Trophoblast cell (in vitro differentiated cells and primary cell): ENCODE results near the gene TRERF1.

Experiments used
- DNase-seq, 2 donors: peaks; one replicate each; pipeline ENCODE4 v3.0.0-alpha.2; 2016
- H2AFZ ChIP-seq: 2 replicates; pipeline ENCODE4 v1.6.1; 2013; ENCODE audit warnings: low read length, moderate library complexity, mild to moderate bottlenecking; ENCODE audit not compliant: insufficient read depth, poor library complexity
- H2AK5ac ChIP-seq: 2 replicates; pipeline ENCODE4 v1.6.1; 2013; ENCODE audit warnings: mild to moderate bottlenecking, low read length
- H2BK120ac ChIP-seq: 2 replicates; pipeline ENCODE4 v1.6.1; 2013; ENCODE audit warnings: low read length, mild to moderate bottlenecking, moderate library complexity; ENCODE audit not compliant: insufficient read depth, poor library complexity
- H2BK12ac ChIP-seq: 2 replicates; pipeline ENCODE4 v1.6.1; 2013; ENCODE audit warnings: mild to moderate bottlenecking, low read length, moderate library complexity
- H2BK5ac ChIP-seq: 2 replicates; pipeline ENCODE4 v1.6.1; 2013; ENCODE audit warnings: low read length, low read depth, moderate library complexity, mild to moderate bottlenecking; ENCODE audit not compliant: poor library complexity
- H3K14ac ChIP-seq: 2 replicates; pipeline ENCODE4 v1.6.1; 2013; ENCODE audit warnings: mild to moderate bottlenecking, low read length
- H3K18ac ChIP-seq: 2 replicates; pipeline ENCODE4 v1.6.1; 2013; ENCODE audit warnings: mild to moderate bottlenecking, low read length
- H3K23ac ChIP-seq: 2 replicates; pipeline ENCODE4 v1.6.1; 2013; ENCODE audit warnings: low read length
- H3K27ac ChIP-seq: 2 replicates; pipeline ENCODE4 v1.5.1; 2013; ENCODE audit warnings: low read depth, mild to moderate bottlenecking, inconsistent platforms, low read length, moderate library complexity
- H3K27me3 ChIP-seq: 2 replicates; pipeline ENCODE4 v1.6.1; 2013; ENCODE audit warnings: inconsistent platforms, mild to moderate bottlenecking, low read length, moderate library complexity; ENCODE audit not compliant: insufficient read depth
- H3K36me3 ChIP-seq, 2 experiments: 1 replicate in 1 of 2; 2 replicates in 1 of 2; pipeline ENCODE4 v1.6.1; 2013; ENCODE audit warnings: low read length in 2 of 2, mild to moderate bottlenecking in 2 of 2, moderate library complexity in 1 of 2; ENCODE audit not compliant: insufficient read depth in 2 of 2, control insufficient read depth in 1 of 2
- H3K4ac ChIP-seq: 2 replicates; pipeline ENCODE4 v1.6.1; 2013; ENCODE audit warnings: low read depth, mild to moderate bottlenecking, low read length, moderate library complexity
- H3K4me1 ChIP-seq, 2 experiments: 1 replicate in 1 of 2; 2 replicates in 1 of 2; pipeline ENCODE4 v1.6.1; 2013; ENCODE audit warnings: low read length in 2 of 2, mild to moderate bottlenecking in 2 of 2, moderate library complexity in 1 of 2; ENCODE audit not compliant: insufficient read depth in 2 of 2, control insufficient read depth in 1 of 2
- H3K4me2 ChIP-seq: 2 replicates; pipeline ENCODE4 v1.6.1; 2013; ENCODE audit warnings: inconsistent platforms, mild to moderate bottlenecking, low read length, moderate library complexity
- H3K4me3 ChIP-seq: 2 replicates; pipeline ENCODE4 v1.5.1; 2013; ENCODE audit warnings: mild to moderate bottlenecking, low read depth, low read length, inconsistent platforms
- H3K79me1 ChIP-seq: one replicate; pipeline ENCODE4 v1.6.1; 2013; ENCODE audit warnings: low read length
- H3K79me2 ChIP-seq: 2 replicates; pipeline ENCODE4 v1.6.1; 2013; ENCODE audit warnings: low read length, mild to moderate bottlenecking; ENCODE audit not compliant: control insufficient read depth, insufficient read depth, poor library complexity
- H3K9ac ChIP-seq: 2 replicates; pipeline ENCODE4 v1.6.1; 2013; ENCODE audit warnings: mild to moderate bottlenecking, low read length
- H3K9me3 ChIP-seq: 2 replicates; pipeline ENCODE4 v1.6.1; 2013; ENCODE audit warnings: low read depth, mild to moderate bottlenecking, control low read depth, inconsistent platforms, low read length; ENCODE audit not compliant: insufficient read depth
- H4K12ac ChIP-seq: 2 replicates; pipeline ENCODE4 v1.6.1; 2013; ENCODE audit warnings: low read depth, mild to moderate bottlenecking, low read length, moderate library complexity
- H4K8ac ChIP-seq: 2 replicates; pipeline ENCODE4 v1.6.1; 2013; ENCODE audit warnings: low read depth, mild to moderate bottlenecking, low read length, moderate library complexity
- H4K91ac ChIP-seq: one replicate; pipeline ENCODE4 v1.6.1; 2013; ENCODE audit warnings: low read depth, mild to moderate bottlenecking, low read length, moderate library complexity
- WGBS: extraction: QIAGEN DNeasy Blood & Tissue Kit; methylation state at CpG from one replicate; pipeline ENCODE4 v1.1.7; 2013; ENCODE audit warnings: missing lambda C conversion rate; ENCODE audit not compliant: insufficient read length, insufficient coverage; ENCODE audit errors: extremely low coverage; 5-methylcytosine and 5-hydroxymethylcytosine counted together

Gene TRERF1

DNA sequence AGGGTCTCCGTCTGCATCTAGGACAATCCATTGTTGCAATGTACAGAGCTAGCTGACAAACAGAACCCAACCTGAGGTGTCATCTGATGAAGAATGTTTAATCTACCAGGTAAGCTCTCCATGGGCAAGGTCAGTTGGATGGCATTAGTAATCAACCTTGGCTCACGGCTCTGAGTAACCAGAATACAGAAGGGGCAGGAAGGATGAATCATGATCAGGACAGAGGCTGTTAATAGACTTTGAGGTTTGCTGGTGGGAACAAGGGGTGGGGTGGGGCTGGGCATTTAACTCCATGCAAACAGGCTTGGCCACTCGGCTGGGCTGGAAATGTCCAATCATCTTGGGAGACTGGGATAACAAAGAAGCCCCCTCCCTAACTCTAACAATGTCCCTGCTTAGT lies 157.0 kb downstream of the TRERF1 start:
- Histone ChIP-seq H4K12ac (no peak overlapping the region), H3K18ac (no peak overlapping the region), H3K4me1 (peaks cover 9 to 11% of the 10 kb centered on the region in 2 experiments), H4K91ac (no peak overlapping the region), H3K36me3 (no peaks in the 10 kb centered on the region), H3K4me2 (no peak overlapping the region), H2AFZ (no peak overlapping the region), H4K8ac (no peak overlapping the region), H3K9ac (no peak overlapping the region), H3K79me1 (no peaks in the 10 kb centered on the region), H3K4me3 (no peak overlapping the region), H3K4ac (no peak overlapping the region), H2BK120ac (no peak overlapping the region), H2BK12ac (no peak overlapping the region), H3K27me3 (no peaks in the 10 kb centered on the region), H3K14ac (no peak overlapping the region), H3K9me3 (no peaks in the 10 kb centered on the region), H2BK5ac (no peak overlapping the region), H3K27ac (no peak overlapping the region), H3K23ac (no peak overlapping the region), H2AK5ac (no peak overlapping the region), H3K79me2 (no peaks in the 10 kb centered on the region)
- WGBS = no CpG with 5 or more reads among the region's 3 CpGs
- DNase-seq = no peak

DNA sequence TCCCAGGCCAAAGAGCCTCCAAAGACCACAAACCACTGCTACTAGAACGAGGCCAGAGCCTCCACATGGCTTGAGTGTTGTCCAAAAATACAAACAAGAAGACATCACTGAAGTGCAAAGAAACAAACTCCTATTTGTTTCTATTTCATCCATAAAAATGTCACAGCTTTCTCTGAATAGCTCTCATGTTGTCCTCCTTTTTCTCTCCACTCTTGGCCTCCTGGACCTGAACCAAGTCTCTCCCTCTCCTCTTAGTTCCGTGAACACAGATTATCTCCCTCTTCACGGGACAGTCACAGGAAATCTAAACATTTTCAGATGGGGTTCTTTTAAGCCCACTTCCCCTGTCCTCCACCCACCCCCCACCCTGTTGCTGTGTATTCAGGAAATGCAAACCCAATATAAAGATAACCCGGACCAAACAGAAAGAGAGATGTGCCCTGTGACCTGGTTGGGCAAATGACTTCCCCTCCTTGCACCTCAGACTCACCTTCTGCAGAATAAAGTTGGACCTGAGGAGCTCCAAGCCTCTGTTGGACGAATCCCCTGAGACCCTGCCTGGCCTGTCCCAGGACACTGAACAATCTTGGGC lies 158.2 kb downstream of the TRERF1 start:
- Histone ChIP-seq H3K14ac (no peak overlapping the region), H3K9me3 (no peaks in the 10 kb centered on the region), H3K4me1 (peaks cover 9 to 11% of the 10 kb centered on the region in 2 experiments), H3K23ac (no peak overlapping the region), H2BK12ac (peak overlapping the region; percentile 60), H4K91ac (no peak overlapping the region), H3K18ac (no peak overlapping the region), H3K79me1 (no peaks in the 10 kb centered on the region), H2BK120ac (no peak overlapping the region), H2AK5ac (peak overlapping the region; percentile 44), H3K36me3 (no peaks in the 10 kb centered on the region), H4K8ac (no peak overlapping the region), H3K9ac (no peak overlapping the region), H3K4me3 (no peak overlapping the region), H3K79me2 (no peaks in the 10 kb centered on the region), H4K12ac (no peak overlapping the region), H3K4me2 (no peak overlapping the region), H3K27me3 (no peaks in the 10 kb centered on the region), H2AFZ (no peak overlapping the region), H2BK5ac (no peak overlapping the region), H3K27ac (no peak overlapping the region), H3K4ac (no peak overlapping the region)
- no peak for DNase-seq
- no CpG with 5 or more reads among the region's 5 CpGs for WGBS

DNA sequence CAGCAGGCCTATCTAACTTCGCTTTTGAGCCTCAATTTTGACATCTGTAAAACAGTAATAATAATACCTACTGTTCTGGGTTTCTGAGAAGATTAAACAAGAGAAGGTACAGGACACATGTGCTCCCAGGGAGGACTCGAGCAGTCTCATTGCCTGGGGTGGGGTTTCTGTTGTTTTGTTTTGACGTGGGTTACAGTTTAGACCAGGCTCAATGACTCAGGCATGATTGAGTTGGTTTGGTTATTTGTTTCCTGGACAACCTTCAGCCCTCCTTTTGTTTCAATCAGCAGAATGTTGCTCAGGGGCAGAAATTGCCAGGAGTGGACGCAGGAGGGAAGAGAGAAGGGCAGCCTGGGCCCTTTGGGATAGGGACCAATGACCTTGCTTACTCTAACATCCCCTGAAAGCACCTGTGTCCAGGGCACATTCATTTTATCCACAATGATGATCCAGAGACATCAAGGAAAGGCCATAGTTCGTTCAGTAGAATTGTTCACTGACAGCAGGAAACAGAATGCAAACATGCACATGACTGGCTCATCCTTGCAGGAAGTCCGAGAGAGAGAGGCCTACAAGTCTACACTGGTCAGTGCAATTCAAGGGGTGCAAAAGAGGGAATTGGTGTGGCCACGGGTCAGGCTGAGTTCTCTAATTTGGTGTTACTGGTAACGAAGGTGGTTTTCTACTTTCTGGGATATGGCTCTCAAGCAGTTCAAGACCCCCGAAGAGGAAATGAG lies 159.6 kb downstream of the TRERF1 start:
- no peaks in the 10 kb centered on the region for H3K27me3 ChIP-seq
- H3K9ac ChIP-seq = no peak overlapping the region
- peak in 1 of 2 donors; percentile 10 for DNase-seq
- no peak overlapping the region for H2AK5ac ChIP-seq
- no peaks in the 10 kb centered on the region for H3K79me2 ChIP-seq
- H3K79me1 ChIP-seq = no peaks in the 10 kb centered on the region
- H2BK12ac ChIP-seq = no peak overlapping the region
- H2BK5ac ChIP-seq = no peak overlapping the region
- no peak overlapping the region for H4K12ac ChIP-seq
- H2BK120ac ChIP-seq = no peak overlapping the region
- no peak overlapping the region for H4K91ac ChIP-seq
- H3K14ac ChIP-seq = no peak overlapping the region
- H4K8ac ChIP-seq = no peak overlapping the region
- no peaks in the 10 kb centered on the region for H3K9me3 ChIP-seq
- H3K4ac ChIP-seq = no peak overlapping the region
- no peak overlapping the region for H3K4me2 ChIP-seq
- peaks cover 8 to 9% of the 10 kb centered on the region in 2 experiments for H3K4me1 ChIP-seq
- H3K23ac ChIP-seq = no peak overlapping the region
- H3K18ac ChIP-seq = no peak overlapping the region
- no peak overlapping the region for H3K4me3 ChIP-seq
- H3K27ac ChIP-seq = peak overlapping the region; percentile 10
- H2AFZ ChIP-seq = no peak overlapping the region
- no peaks in the 10 kb centered on the region for H3K36me3 ChIP-seq
- WGBS = no CpG with 5 or more reads among the region's 9 CpGs

DNA sequence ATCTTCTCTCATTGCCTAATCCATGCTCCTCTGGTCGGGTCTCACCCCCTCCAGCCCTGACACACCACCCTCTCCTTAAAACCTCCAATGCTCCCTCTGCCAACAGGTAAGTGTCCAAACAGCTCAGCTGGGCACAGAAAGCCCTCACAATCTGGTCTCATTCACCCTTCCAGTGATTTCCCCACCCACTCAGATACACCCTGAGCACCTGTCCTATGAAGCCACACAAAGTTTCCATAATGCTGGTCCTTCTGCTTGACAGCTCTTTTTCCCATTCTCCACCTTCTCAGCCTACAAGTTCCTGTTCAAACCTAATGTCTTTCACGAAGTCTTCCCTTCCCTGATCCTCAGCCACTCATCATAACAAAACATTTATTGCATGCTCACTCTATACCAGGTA lies 164.0 kb downstream of the TRERF1 start:
- H2BK120ac ChIP-seq = no peak overlapping the region
- no peak overlapping the region for H2BK5ac ChIP-seq
- no peaks in the 10 kb centered on the region for H3K79me1 ChIP-seq
- H3K27ac ChIP-seq = no peak overlapping the region
- H3K14ac ChIP-seq = no peak overlapping the region
- no peaks in the 10 kb centered on the region for H3K9me3 ChIP-seq
- no peak overlapping the region for H3K9ac ChIP-seq
- peaks cover 6 to 8% of the 10 kb centered on the region in 2 experiments for H3K4me1 ChIP-seq
- H3K79me2 ChIP-seq = no peaks in the 10 kb centered on the region
- no peak overlapping the region for H3K4me2 ChIP-seq
- H2BK12ac ChIP-seq = no peak overlapping the region
- H3K4me3 ChIP-seq = no peak overlapping the region
- no peak overlapping the region for H2AFZ ChIP-seq
- H4K8ac ChIP-seq = no peak overlapping the region
- H2AK5ac ChIP-seq = no peak overlapping the region
- H3K36me3 ChIP-seq = no peaks in the 10 kb centered on the region
- H3K18ac ChIP-seq = no peak overlapping the region
- H3K27me3 ChIP-seq = no peaks in the 10 kb centered on the region
- no peak for DNase-seq
- no peak overlapping the region for H4K91ac ChIP-seq
- no peak overlapping the region for H3K4ac ChIP-seq
- no peak overlapping the region for H3K23ac ChIP-seq
- no peak overlapping the region for H4K12ac ChIP-seq
- WGBS = no CpG with 5 or more reads among the region's 2 CpGs
